Stomach (tissue), 4 donors: Measurements from ENCODE around the gene SLFNL1.

Source experiments
- CTCF ChIP-seq, 7 experiments: fragments of 450-650 bp in 4 of 7; fragments of 200-600 bp in 3 of 7; sonication (generic) in 3 of 7; IDR thresholded peaks; one replicate each; pipeline ENCODE4 v1.5.1; 2016 to 2019; ENCODE audit warnings: antibody characterized with exemption in 7 of 7, control low read depth in 2 of 7, mild to moderate bottlenecking in 1 of 7
- EP300 ChIP-seq: sonication (generic); formaldehyde crosslinking; IDR thresholded peaks from one replicate; pipeline ENCODE4 v1.6.1; 2017; ENCODE audit warnings: antibody characterized with exemption
- POLR2A ChIP-seq, 4 donors: fragments of 450-650 bp; IDR thresholded peaks; one replicate each; pipeline ENCODE4 v1.6.1; 2016; ENCODE audit warnings: antibody characterized with exemption in 4 of 4, control low read depth in 2 of 4, mild to moderate bottlenecking in 1 of 4, moderate library complexity in 1 of 4
- POLR2AphosphoS5 ChIP-seq, 3 donors: sonication (generic); formaldehyde crosslinking; IDR thresholded peaks; one replicate each; pipeline ENCODE4 v1.6.1; 2016; ENCODE audit warnings: antibody characterized with exemption in 3 of 3

GRCh38 chr1:40971966-40972365 lies 49.6 kb downstream of the SLFNL1 start:
- TF ChIP-seq CTCF (IDR thresholded peaks at IDR 0.05) (no peak), POLR2A (IDR thresholded peaks at IDR 0.05) (no peak), POLR2AphosphoS5 (IDR thresholded peaks at IDR 0.05) (no peak), EP300 (no peak)
